ENCODE results near the gene RFX3.

DNA sequence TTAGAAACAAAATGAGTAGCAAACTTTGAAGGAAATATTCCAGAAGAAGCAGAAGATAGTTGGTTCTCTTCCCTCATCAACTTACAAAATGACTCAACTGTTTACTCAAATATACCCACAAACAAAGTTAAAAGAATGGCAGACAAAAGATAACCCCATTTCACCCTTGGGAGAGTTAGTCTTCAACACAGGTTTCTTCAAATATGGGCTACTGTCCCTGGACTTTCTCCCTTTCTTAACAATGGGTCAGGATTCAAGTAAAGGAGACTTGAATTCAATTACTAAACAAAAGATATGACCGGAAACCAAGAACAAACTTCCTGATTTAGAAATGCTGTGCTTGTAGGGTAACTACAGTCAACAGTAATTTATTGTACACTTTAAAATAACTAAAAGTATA is 14.2 kb downstream of the RFX3 start:
- TF ChIP-seq CTCF (conservative IDR thresholded peaks at IDR 0.05): no peak
- no peak for TF ChIP-seq ZFX (IDR thresholded peaks at IDR 0.05)

Measured in C4-2B (cell line).